NCI-H460 (cell line): ENCODE data around the gene CARD19. TPM values are rescaled to one million over a fixed set of nuclear protein-coding genes. Genes with fewer than 3 reads are reported as not detected.

Experiments
- DNase-seq: peaks from one replicate; pipeline ENCODE4 v3.0.0-alpha.2; 2016; ENCODE audit warnings: low read depth; ENCODE audit errors: extremely low read depth
- total RNA-seq: library from RNA; depleted of rRNA; stranded (reverse); fragments of >200 nt; shearing (Covaris generic); gene quantifications from 2 replicates; pipeline ENCODE4 v1.2.3, GENCODE V29; 2014

The CARD19 gene
- total RNA-seq, 1 experiment from 2014 or later: 62.7 TPM

DNA sequence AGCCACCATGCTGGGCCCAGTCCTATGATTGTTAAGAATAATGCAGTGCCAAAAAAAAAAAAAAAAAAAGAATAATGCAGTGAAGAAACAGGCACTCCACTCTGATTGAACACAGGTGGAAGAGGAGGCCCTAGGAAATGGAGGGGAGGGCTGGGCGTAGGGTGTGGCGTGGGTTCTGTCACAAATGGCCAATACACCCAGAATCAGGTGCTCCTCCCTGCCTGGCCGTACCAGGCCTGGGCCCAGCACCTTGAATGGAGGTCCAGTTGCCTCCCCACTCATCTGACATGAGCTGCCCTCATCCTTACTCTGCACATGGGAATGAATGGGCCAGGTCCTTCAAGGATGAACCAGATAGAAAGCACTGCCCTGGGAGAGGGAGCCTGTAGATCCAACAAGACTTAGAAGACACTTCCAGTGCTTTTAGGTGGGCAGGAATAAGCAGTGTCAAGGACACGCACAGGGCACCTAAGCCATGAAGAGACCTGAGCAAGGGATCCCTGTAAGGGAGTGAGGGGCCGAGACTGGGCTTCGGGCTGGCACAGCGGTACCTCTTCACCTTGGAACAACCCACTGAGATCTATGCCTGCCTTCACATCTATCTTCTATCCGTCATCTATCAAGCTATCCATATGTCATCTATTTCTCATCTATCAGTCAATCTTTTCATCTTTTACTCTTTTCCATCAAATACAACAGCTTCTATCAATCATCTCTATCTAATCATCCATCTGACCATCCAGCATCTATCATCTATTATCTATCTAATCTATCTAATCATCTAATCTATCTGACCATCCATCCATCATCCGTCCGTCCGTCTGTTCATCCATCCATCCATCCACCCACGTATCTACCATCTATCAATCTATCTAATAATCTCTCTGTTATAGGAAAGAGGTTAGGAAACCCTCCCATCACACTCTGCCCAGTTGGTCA lies 22.2 kb downstream of the CARD19 start:
- no peak for DNase-seq

DNA sequence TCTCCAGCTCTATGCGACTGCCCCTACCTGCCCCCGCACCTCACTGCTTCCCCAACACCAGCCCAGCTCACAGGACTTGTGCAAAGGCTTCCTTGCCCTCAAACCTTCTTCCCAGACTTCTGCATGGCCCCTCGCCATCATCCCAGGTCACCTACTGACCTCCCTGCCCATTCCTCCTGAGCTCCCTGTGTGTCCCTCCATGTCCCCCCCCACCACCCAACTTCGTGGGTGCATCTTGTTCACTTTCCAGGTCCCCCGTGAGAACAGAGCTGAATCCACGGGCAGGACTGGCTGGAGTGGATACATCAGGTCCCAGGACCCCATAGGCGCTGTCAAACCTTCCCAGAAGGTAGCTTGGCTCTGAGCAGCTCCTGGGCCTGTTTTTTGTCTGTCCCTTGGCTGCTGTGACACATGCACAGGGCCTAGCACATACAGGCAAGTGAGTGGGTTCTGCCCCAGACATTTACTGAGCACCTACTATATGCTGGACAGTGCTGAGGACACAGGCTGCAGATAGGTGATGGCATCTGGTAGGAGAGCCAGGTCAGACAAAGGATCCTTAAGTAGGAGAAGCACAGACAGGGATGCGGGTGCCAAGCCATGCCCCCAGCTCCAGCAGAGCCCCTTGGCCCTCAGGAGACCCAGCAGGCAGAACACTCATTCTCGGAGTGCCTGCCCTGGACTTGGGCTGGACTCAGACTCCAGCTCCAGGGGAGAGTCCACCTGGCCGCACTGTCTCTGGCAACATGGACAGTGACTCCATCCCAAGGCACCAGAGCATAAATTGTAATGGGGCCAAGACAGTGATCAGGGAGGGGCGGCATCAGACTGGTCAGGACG lies 23.1 kb downstream of the CARD19 start:
- no peak for DNase-seq

DNA sequence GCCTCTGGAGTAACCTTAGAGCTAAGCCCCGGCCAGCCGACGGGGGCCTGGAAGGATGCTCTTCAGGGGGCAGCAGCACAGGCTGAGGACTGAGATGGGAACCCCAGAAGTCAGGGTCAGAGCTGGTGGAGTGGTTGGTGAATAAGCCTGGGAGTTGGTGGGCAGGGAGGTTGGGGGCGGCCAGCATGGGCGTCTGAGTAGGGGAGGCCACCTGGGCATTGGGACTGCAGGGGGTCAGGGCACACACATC lies 23.6 kb downstream of the CARD19 start:
- no peak for DNase-seq

DNA sequence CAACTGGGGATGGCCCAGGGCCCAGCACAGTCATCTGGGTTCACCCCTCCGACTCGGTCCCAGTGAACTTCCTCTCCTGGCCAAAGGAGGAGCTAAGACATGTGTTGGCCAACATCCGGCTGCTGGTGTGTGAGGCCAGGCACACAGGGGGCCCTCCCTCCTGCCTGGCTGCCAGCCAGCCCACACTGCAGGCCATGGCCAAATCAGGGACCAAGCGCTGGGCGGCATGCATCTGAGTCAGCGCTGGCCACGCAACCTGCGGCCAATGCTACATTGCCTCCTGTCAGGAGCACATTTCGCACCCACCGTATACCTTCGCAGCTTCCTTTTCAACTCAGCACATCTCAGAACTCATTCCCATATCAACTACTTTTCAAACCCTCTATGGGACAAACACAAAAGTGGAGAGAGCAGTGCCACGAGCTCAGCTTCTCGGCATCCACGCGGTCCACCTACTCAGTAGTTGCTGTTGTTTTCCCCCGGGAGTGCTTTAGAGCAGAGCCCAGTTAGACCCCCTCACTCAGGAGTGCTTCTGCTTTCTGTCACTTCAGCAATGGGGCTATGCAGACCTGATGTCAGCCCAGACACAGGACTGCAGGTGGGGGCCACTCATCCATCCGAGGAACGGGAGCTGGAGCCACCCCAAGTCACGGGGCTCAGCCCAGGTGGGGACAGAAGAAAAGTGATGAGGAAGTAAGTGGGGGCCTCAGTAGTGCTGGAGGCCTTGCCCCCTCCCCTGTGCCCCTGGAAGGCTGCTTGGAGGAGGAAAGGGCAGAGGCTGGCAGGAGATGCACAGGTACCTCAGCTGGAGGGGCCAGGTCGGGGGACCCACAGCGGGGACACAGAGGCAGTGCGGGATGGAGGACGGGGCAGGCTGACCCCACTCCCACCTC lies 24.2 kb downstream of the CARD19 start:
- DNase-seq: peak; percentile 95

DNA sequence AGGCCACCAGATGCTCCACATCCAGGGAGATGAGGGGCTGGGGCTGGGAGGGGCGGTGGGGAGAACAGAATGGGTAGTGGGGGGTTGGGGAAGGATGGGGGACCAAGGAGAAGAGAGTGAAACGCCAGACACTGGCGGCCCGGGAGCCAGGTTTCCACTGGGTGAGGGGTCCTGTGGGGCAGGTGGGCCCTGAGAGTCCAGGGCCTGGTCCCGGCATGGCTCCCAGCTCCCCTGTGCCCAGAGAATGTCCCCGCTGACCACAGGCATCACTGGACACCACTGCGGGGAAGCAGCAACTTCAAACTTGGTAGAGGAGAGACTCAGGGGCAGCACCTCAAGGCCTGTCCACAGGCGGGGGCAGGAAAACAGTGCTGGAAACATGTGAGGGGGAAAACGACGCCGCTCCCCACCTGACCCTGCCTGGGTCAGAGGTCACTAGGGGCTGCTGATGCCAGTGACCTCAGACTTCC lies 24.9 kb downstream of the CARD19 start:
- DNase-seq: no peak

DNA sequence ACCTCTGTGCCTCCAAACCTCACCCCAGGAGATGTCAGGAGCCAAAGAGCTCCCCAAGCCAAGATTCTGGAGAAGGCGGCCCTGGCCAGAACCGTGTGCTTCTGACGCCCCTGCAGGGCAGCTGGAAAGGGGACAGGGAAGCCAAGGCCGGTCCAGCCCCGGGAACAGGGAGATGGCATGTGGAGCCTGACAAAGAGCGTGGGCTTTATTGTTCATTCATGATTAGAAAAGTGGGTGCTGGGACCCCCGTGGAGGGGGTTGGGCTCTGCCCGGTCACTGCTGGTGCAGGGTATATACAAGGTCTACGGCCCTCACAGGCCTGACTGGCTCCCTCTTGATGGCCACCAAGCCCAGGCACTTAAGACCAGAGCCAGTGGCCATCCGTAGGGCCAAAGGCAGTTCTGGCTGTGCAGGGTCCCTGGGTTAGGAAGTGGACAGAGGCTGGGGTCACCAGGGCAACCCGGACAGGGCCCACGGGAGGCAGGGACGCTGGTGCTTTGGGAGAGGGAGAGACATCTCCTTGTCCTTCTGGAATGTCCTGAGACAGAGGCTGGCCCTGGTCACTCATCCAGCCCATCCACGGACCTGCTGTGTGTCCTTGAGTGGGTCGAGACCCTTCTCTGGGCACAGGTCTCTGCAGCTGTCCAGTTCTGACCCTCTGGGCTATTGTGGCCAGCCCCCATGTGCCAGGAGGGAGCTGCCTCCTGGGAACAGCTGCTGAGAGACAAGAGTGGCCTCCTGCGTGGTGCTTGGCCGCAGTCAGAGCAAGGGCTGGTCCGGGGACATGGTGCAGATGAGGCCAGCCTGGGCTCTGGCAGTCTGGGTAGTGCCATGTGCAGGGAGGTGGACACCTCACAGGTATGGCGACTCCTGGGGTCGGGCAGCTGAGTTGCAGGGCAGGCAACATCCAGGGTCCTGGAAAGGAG lies 25.6 kb downstream of the CARD19 start:
- no peak for DNase-seq

DNA sequence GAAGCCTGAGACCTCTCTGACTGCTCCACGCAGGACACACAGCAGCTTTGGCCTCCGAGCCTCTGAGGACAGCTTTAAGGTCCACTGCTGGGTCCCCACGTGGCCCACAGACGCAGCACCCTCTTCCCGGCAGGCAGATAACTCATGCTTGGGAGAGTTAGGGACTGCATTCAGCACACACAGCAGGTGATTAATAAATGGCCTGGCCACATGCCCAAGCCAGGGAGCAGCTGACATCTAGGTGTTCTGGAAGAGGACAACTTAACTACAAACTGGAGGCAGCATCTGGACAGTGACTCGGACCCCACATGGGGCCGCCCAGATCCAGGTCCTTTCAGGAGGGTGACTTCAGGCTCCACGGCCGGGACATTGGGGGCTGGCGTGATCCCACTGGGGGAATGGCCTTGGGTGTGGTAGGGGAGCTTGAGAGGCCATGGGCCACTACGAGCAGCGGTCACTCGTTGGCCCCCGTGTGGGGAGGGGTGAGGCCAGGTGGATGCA lies 26.8 kb downstream of the CARD19 start:
- DNase-seq: no peak

DNA sequence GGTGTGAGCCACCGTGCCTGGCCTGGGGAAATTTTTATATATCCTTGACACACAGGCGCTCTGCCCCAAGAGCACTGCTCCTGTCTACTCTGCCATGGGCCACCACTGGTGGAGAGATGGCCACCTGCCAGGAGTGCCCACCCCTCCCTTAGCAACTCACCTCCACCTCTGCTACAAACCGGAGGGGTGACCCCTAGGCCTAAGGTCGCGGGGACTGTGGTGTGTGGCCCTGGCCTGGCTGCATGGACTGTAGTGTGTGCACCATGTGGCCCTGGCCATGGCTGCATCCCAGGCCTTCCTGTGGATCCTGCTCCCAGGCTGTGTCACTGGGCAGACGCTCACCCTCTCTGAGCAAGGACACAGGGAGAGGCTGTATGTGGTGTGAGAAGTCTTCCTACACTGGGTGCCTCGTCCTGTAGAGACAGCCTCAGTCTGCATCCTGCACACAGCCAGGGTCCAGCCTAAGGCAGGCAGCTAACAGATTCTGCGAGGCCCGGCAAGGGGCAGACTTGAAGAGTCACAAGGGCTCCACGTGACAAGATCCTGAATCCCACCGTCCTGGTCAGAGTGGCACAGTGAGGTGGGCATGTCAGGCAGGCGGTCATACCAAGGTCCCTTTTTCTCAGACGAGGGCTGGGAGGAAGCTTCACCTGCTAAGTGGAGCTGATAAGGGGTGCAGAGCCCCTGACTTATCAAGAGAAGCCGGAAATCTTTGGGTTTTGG lies 27.7 kb downstream of the CARD19 start:
- DNase-seq: no peak

DNA sequence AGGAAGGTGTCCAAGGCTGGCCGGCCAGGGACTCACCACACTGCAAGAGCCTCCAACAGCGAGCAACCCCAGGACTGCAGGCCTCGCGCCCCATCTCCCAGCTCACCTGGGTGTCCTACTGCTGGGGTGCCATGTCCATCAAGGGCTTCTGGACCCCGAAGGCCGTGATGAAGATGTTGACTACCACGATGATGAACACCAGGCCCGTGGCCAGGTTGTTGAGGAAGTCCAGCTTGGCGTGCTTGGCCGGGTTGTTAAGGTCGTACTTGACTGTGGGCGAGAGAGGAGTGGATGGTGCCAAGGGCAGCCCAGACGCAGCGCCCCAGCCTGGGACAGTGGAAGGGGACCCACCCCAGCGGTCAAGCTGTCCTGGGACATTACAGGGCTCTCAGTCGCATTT lies 28.8 kb downstream of the CARD19 start:
- DNase-seq: no peak

DNA sequence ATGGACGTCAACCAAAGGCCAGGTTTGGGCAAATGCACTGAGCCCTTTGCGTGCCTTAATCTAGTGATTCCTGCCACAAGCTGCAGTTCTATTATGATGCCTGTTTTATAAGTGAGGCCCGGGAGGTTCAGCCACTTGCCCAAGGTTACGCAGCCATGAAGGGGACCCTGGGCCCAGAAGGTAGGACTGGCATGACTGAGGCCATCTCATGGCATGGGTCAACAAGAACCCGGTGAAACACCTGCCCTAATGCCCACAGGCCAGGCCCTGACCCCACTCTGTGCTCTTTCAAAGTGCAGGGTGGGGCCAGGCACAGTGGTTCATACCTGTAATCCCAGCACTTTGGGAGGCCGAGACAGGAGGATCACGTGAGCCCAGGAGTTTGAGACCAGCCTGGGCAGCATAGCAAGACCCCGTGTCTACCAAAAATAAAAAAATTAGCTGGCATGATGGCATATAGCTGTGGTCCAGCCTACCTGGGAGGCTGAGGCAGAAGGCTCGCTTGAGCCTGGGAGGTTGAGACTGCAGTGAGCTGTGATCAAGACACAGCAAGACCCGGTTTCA lies 29.4 kb downstream of the CARD19 start:
- DNase-seq: no peak

DNA sequence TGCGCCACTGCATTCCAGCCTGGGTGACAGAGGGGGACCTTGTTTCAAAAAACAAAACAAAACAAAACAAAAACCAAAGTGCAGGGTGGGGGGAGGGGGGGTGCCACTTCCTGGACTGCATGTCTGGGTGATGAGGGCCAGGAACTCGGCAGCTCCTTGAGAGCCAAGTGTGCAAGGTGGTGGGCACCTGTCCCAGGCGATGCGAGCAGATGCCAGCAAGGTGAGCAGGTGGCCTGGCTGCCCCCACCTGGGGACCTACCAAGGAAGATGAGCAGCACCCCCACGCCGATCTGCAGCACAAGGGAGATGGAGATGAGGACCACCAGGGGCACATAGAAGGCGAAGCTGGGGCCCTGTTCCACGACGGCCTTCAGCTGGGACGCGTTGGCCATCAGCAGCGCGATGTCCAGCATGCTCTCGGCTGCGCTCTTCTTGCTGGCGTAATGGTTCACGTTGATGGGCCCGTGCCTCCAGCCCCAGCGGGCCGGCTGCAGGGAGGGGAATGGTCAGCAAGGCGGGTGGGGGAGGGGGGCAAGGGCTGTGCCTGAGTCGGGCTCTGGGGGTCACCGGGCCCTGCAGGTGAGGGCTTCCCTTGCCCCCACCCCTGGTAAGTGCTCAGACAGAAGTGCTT lies 30.2 kb downstream of the CARD19 start:
- DNase-seq: no peak

DNA sequence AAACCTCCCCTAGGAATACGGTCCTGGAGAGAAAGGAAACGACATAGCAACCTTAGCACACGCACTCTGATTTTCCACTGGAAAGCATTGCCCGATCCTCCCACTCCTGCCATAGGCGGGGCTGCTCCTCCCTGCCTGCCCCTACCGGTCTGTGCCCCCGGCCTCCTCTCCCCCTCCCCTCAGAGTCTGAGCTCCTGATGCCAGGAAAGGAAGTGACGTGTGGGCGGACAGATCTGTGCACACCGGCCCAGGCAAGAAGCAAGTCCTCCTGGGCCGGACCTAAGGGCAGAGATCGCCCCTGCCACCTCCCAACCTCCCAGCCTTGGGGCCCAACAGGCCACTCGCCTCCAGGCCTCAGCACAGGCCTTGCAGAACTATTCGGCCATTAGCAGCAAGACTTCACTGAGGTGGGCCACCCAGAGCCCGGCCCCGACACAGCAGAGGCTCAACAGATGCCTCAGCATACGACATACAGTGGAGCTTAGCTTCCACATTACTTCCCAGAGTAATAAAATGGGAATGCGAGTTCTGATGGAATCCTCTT lies 30.9 kb downstream of the CARD19 start:
- no peak for DNase-seq

DNA sequence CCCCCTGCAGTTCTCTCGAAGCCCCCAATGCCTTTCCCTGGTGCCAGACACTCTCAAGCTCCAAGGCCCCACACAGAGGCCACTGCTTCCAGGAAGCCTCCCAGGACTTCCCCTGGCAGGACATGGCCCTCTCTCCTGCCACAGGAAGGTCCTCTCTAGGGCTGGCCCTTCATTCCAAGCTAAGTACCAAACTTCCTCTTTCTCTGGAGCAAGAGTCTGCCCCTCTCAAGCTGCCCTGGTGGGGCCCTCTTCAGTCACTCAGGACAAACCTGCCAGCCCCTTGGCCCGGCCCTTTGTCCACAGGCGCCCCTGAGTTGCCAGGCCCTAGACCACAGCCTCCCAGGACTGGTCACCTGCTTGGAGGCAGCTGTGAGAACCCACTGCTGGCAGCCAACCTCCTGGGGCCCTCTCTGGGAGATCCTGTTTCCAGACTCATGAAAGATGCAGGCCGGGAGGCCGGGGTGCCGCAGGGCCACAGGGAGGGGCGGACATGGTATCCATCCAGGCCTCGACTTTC lies 31.4 kb downstream of the CARD19 start:
- no peak for DNase-seq

DNA sequence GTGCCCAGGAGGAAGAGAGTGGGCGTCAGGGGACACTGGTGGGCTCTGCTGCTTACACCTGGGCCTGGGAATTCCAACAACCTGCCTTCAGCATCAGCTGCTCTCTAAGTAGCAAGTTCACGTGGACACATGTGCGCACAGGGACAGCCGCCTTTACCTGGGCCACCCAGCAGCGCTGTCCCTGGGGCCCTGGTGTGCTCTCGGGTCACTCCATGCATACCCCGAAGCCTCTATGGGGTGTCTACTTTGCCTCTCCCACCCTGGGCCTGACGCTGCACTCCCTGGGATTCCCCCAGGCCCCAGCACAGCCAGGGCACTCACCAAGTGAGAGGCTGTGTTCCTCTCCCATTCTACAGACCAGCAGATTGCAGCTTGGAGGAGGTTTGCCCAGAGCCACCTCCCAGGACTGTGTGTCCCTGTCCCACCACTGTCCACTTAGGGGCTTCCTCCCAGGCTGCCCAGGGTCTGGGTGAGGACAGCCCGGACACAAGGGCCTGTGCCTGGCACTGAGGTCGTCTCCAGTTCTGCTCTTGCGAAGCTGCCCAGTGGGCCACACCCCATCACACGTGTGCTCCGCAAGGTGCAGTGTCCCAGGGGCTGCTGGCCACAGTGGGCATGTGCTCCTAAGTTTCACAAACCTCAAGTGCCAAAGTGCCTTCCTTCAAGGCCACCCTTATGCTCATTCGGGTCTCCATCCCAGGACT lies 32.1 kb downstream of the CARD19 start:
- no peak for DNase-seq

DNA sequence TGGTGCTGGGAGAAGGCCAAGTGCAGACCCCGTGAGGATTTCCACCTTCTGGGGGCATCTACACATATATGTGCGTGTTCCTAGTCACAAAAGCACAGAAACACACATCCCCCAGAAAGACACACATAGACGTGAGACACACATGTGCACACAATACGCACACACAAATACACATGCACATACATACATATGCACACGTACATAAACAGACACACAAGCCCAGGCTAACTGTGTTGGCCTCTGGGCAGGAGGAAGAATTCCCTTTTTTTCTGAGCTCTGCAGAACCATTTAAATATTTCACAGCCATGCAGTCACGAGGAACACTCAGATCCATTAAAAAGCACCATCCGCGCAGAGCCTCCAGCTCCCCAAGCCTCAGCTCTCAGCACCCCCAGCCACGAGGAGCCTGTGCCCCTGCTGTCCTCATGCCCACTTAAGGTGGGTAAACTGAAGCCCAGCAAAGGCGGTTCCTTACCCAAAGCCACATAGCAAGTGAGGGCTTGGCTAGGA lies 32.8 kb downstream of the CARD19 start:
- DNase-seq: no peak

DNA sequence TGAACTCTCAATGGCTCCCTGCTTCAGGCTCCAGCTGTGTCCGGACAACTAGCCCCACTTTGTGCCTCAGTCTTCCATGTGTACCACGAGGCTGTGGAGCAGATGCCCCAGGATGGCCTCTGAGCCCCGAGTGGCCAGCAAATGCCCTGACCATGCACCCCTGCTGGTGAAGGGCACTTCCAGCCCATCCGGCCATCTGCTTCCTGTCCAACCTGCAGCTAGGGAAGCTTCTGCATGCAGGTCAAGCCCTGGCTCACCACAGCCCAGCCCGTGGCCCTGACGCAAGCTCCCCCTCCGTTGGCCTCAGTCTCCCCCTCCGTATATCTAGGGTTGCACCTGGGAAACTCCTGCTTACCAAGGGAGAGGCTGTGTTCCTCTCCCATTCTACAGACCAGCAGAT lies 33.3 kb downstream of the CARD19 start:
- DNase-seq: no peak
